ENCODE results near the gene PRAC2. TPM values are rescaled to one million over a fixed set of nuclear protein-coding genes. Genes with fewer than 3 reads are reported as not detected.

PRAC2 gene
- total and polyA plus RNA-seq, 2 of the 8 experiments (the other 6 are each of a cell fraction or from before 2014, with no cell fraction given), result not detected

DNA sequence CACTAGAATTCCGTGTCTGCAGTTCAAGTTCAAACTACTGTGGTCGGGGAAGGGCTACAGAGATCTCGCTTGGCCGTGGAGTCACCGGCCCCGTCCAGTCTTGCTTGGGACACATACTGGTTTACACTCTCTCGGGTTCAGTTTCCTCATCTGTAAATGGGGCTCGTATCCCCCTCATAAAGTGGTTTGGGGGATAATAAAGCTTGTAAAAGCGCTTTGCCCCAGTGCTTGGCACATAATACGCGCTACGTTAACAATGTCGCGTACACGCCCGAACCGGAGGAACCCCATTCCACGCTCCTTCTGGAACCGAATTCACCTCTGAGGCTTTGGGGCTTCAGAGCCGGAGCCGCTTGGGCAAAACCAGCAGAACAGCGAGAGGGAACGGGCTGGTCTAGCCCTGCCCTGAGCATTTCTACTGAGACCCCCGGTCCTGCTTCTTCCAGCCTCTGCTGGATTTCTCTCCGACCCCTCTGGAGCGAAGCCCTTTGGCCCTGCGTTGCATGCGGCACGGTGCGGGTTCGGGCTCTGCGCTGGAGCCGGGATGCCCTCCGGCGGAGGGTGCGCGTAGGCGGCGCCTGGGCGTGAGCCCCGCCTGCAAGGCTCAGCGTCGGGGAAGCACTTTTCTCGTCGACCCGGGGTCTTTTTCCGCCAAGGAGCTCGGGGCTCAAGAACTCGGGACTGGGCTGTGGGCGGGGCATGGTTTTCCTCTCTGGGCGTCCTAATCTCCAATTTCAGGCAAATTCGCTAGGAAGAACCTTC lies 31.7 kb downstream of the PRAC2 start:
- no peak overlapping the region for H4K91ac ChIP-seq (replicated peaks; ENCODE audit: insufficient read length, low read length)
- H3K4me1 ChIP-seq (replicated peaks in 1 of 4; ENCODE audit: control insufficient read depth in 3 of 4, insufficient read depth in 4 of 4, low read length in 3 of 4), result peaks cover 0 to 7% (median 3%) of the 10 kb centered on the region in 4 experiments; a peak in 4 of 7 replicates
- H3K36me3 ChIP-seq (ENCODE audit: control insufficient read depth in 2 of 4, insufficient read depth in 4 of 4, low read length in 3 of 4), result no peaks in the 10 kb centered on the region; a peak in 1 of 8 replicates
- peak overlapping the region; percentile 0; the same call in 1 of the 2 replicates for H2AK5ac ChIP-seq (ENCODE audit: low read depth, low read length)
- 11% methylated on average over 52 of the region's 52 CpGs; no CpG with 5 or more reads in 1 of the 2 experiments for WGBS, 2 experiments (ENCODE audit: extremely low coverage in 1 of 2, insufficient coverage in 1 of 2, insufficient read length in 1 of 2, insufficient replicate concordance in 2 of 2, low coverage in 1 of 2, low lambda C conversion rate in 2 of 2, missing lambda C conversion rate in 1 of 2)
- ChIA-PET CTCF (ENCODE audit: partially characterized antibody) (interaction anchor here (0.6 to 18.8 kb wide), 17 partner anchors 11 to 277 kb away, joined by 3 to 186 read pairs (median 4); no protein-coding TSS in a partner anchor), POLR2A (ENCODE audit: partially characterized antibody) (interaction anchor here (1.0 to 1.6 kb wide), 2 partner anchors 9 to 30 kb away, joined by 3 read pairs; no protein-coding TSS in a partner anchor)
- H3K14ac ChIP-seq (ENCODE audit: insufficient read length), result no peak overlapping the region
- no peak overlapping the region for H3K23ac ChIP-seq (ENCODE audit: insufficient read length)
- H2BK12ac ChIP-seq (ENCODE audit: low read depth, low read length), result peak overlapping the region; percentile 35; the same call in 1 of the 2 replicates
- H3K79me2 ChIP-seq (ENCODE audit: control insufficient read depth in 1 of 2, insufficient read depth in 2 of 2, low read length in 2 of 2), result no peaks in the 10 kb centered on the region
- no peak overlapping the region for H3K4ac ChIP-seq (replicated peaks; ENCODE audit: insufficient read length, low read depth, low read length)
- FAIRE-seq, result no peak
- H3K9ac ChIP-seq (replicated peaks in 1 of 4; ENCODE audit: extremely low read depth in 1 of 4, low read depth in 3 of 4, low read length in 3 of 4), result no peak overlapping the region
- H3K4me2 ChIP-seq (ENCODE audit: insufficient read depth in 1 of 2, low read depth in 2 of 2, low read length in 2 of 2), result peak overlapping the region; percentile 8 to 53; a peak in 3 of 4 replicates
- no peak overlapping the region for H2BK20ac ChIP-seq (ENCODE audit: low read length)
- H3K79me1 ChIP-seq (ENCODE audit: low read depth, low read length), result no peaks in the 10 kb centered on the region
- peak overlapping the region in 1 of 4 experiments; percentile 28; a peak in 2 of 8 replicates for H3K4me3 ChIP-seq (ENCODE audit: extremely low read depth in 1 of 4, insufficient read depth in 2 of 4, low read depth in 3 of 4, low read length in 4 of 4)
- H2BK120ac ChIP-seq (replicated peaks; ENCODE audit: low read depth, low read length), result no peak overlapping the region
- no peaks in the 10 kb centered on the region for H3K9me3 ChIP-seq (ENCODE audit: insufficient read depth in 2 of 2, low read depth in 1 of 2, low read length in 1 of 2)
- 0 out of 2 replicates have a peak overlapping the region, but pooled peaks have one; percentile 6 for H3K18ac ChIP-seq (ENCODE audit: extremely low read depth, low read length)
- H3K56ac ChIP-seq (replicated peaks; ENCODE audit: insufficient read length, low read depth, low read length), result no peak overlapping the region
- H3K27me3 ChIP-seq (replicated peaks in 1 of 4; ENCODE audit: control insufficient read depth in 3 of 4, extremely low read depth in 1 of 4, insufficient read depth in 3 of 4, low read length in 3 of 4), result peaks cover 82 to 97% (median 94%) of the 10 kb centered on the region in 4 experiments
- peak in 1 of 2 experiments; percentile 75 for DNase-seq (ENCODE audit: low read depth in 1 of 2, low spot score in 2 of 2)
- H2BK5ac ChIP-seq (ENCODE audit: low read depth, low read length), result no peak overlapping the region
- no peak overlapping the region for H3K27ac ChIP-seq (ENCODE audit: low read depth, low read length)
- H4K5ac ChIP-seq (ENCODE audit: insufficient read length, low read depth, low read length), result no peak overlapping the region
- no peak overlapping the region for H2AFZ ChIP-seq (ENCODE audit: low read length)
- no peak overlapping the region for H2BK15ac ChIP-seq (ENCODE audit: low read length)
- H3K23me2 ChIP-seq (ENCODE audit: low read depth, low read length), result peaks cover 2% of the 10 kb centered on the region; the same call in 1 of the 2 replicates
- H4K8ac ChIP-seq (ENCODE audit: extremely low read depth, insufficient read depth, low read length), result no peak overlapping the region
- peaks cover 22 to 38% of the 10 kb centered on the region in 2 experiments for H4K20me1 ChIP-seq (replicated peaks in 1 of 2; ENCODE audit: control insufficient read depth in 1 of 2, insufficient read depth in 2 of 2, low read length in 2 of 2)
- TF ChIP-seq, protein P1, sequence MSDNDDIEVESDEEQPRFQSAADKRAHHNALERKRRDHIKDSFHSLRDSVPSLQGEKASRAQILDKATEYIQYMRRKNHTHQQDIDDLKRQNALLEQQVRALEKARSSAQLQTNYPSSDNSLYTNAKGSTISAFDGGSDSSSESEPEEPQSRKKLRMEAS (IDR thresholded peaks at IDR 0.05), result peak; percentile 58; the same call in 1 of the 2 replicates
- TF ChIP-seq, protein P2, sequence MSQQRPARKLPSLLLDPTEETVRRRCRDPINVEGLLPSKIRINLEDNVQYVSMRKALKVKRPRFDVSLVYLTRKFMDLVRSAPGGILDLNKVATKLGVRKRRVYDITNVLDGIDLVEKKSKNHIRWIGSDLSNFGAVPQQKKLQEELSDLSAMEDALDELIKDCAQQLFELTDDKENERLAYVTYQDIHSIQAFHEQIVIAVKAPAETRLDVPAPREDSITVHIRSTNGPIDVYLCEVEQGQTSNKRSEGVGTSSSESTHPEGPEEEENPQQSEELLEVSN (IDR thresholded peaks at IDR 0.05), result 0 out of 2 replicates have a peak, but pooled peaks have one; percentile 12
- TF ChIP-seq SRF (IDR thresholded peaks at IDR 0.05; ENCODE audit: low read depth, low read length) (no peak), GABPA (IDR thresholded peaks at IDR 0.05; ENCODE audit: borderline replicate concordance, insufficient read depth, low read length) (peak; percentile 74; the same call in 1 of the 2 replicates), SUZ12 (IDR thresholded peaks at IDR 0.05; ENCODE audit: low read length) (peak; percentile 99), SP4 (IDR thresholded peaks at IDR 0.05; ENCODE audit: low read length) (no peak), EZH2 (IDR thresholded peaks at IDR 0.05; ENCODE audit: low read depth, low read length, severe bottlenecking) (peak; percentile 98), EGR1 (IDR thresholded peaks at IDR 0.05; ENCODE audit: borderline replicate concordance, low read depth, low read length) (peak; percentile 39; the same call in 1 of the 2 replicates)
- TF ChIP-seq, protein P3, sequence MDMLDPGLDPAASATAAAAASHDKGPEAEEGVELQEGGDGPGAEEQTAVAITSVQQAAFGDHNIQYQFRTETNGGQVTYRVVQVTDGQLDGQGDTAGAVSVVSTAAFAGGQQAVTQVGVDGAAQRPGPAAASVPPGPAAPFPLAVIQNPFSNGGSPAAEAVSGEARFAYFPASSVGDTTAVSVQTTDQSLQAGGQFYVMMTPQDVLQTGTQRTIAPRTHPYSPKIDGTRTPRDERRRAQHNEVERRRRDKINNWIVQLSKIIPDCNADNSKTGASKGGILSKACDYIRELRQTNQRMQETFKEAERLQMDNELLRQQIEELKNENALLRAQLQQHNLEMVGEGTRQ (IDR thresholded peaks at IDR 0.05; ENCODE audit: low read length), result no peak

Data from H1 (cell line).